ENCODE results near the gene TOR4A. TPM values are rescaled to one million over a fixed set of nuclear protein-coding genes. Genes with fewer than 3 reads are reported as not detected.

Gene TOR4A
- total RNA-seq, 2 donors from 2014 or later: 1.6 to 7.3 TPM

GRCh38 chr9:137313326-137313936 lies 35.9 kb downstream of the TOR4A start:
- TF ChIP-seq POLR2A (IDR thresholded peaks at IDR 0.05): no peak
- TF ChIP-seq POLR2AphosphoS5 (IDR thresholded peaks at IDR 0.05): no peak
- TF ChIP-seq CTCF (IDR thresholded peaks at IDR 0.05): no peak
- Histone ChIP-seq H3K27ac (no peak overlapping the region), H3K27me3 (replicated peaks; ENCODE audit: insufficient read depth) (peaks cover 2% of the 10 kb centered on the region), H3K9me3 (no peaks in the 10 kb centered on the region), H3K4me3 (no peak overlapping the region), H3K36me3 (no peaks in the 10 kb centered on the region), H3K4me1 (replicated peaks) (peaks cover 18% of the 10 kb centered on the region)
- no peak for DNase-seq (ENCODE audit: low spot score)
- WGBS: 69% methylated on average over 9 of the region's 9 CpGs
- intact Hi-C loops (cut with DNase I): no loop called here

GRCh38 chr9:137313956-137314560 lies 36.5 kb downstream of the TOR4A start:
- peaks cover 2% of the 10 kb centered on the region for H3K27me3 ChIP-seq (replicated peaks; ENCODE audit: insufficient read depth)
- H3K27ac ChIP-seq: no peak overlapping the region
- peaks cover 18% of the 10 kb centered on the region for H3K4me1 ChIP-seq (replicated peaks)
- no peak overlapping the region for H3K4me3 ChIP-seq
- no peaks in the 10 kb centered on the region for H3K36me3 ChIP-seq
- no peak for DNase-seq (ENCODE audit: low spot score)
- TF ChIP-seq POLR2AphosphoS5 (IDR thresholded peaks at IDR 0.05): no peak
- TF ChIP-seq POLR2A (IDR thresholded peaks at IDR 0.05): no peak
- no peak for TF ChIP-seq CTCF (IDR thresholded peaks at IDR 0.05)
- H3K9me3 ChIP-seq: no peaks in the 10 kb centered on the region
- intact Hi-C loops (cut with DNase I): no loop called here
- WGBS: 78% methylated on average over 23 of the region's 24 CpGs

GRCh38 chr9:137314561-137315560 lies 37.3 kb downstream of the TOR4A start:
- TF ChIP-seq POLR2AphosphoS5 (IDR thresholded peaks at IDR 0.05): no peak
- TF ChIP-seq POLR2A (IDR thresholded peaks at IDR 0.05): no peak
- TF ChIP-seq CTCF (IDR thresholded peaks at IDR 0.05): no peak
- intact Hi-C loops (cut with DNase I): no loop called here

GRCh38 chr9:137315581-137316011 lies 38.1 kb downstream of the TOR4A start:
- 26% methylated on average over 13 of the region's 18 CpGs for WGBS
- intact Hi-C loops (cut with DNase I): no loop called here
- Histone ChIP-seq H3K27me3 (replicated peaks; ENCODE audit: insufficient read depth) (peaks cover 2% of the 10 kb centered on the region), H3K27ac (no peak overlapping the region), H3K4me1 (replicated peaks) (peaks cover 18% of the 10 kb centered on the region), H3K9me3 (no peaks in the 10 kb centered on the region), H3K4me3 (peak overlapping the region in 1 of 2 donors; percentile 30), H3K36me3 (no peaks in the 10 kb centered on the region)
- TF ChIP-seq POLR2AphosphoS5 (IDR thresholded peaks at IDR 0.05) (no peak), POLR2A (IDR thresholded peaks at IDR 0.05) (no peak), CTCF (IDR thresholded peaks at IDR 0.05) (no peak)
- no peak for DNase-seq (ENCODE audit: low spot score)

More at GRCh38 chr9:137314561-137315560, 37.3 kb downstream of the TOR4A start:
- WGBS: 73% methylated on average over 40 of the region's 42 CpGs
- H3K4me1 ChIP-seq (replicated peaks): peaks cover 18% of the 10 kb centered on the region
- H3K27me3 ChIP-seq (replicated peaks; ENCODE audit: insufficient read depth): peaks cover 2% of the 10 kb centered on the region
- no peak overlapping the region for H3K4me3 ChIP-seq
- H3K9me3 ChIP-seq: no peaks in the 10 kb centered on the region
- H3K27ac ChIP-seq: no peak overlapping the region
- DNase-seq (ENCODE audit: low spot score): no peak
- H3K36me3 ChIP-seq: no peaks in the 10 kb centered on the region

All from prostate gland (tissue), 2 donors.